Measurements from ENCODE around the gene DIO3.

GRCh38 chr14:101535701-101536207, 25.5 kb upstream of the DIO3 start:
- TF ChIP-seq CTCF (conservative IDR thresholded peaks at IDR 0.05; ENCODE audit: low read depth, low read length) (no peak), RAD21 (IDR thresholded peaks at IDR 0.05; ENCODE audit: low read length) (no peak), MAFK (IDR thresholded peaks at IDR 0.05; ENCODE audit: low read depth, low read length) (no peak), POLR2A (IDR thresholded peaks at IDR 0.05; ENCODE audit: low read depth, low read length) (no peak)

Measured in IMR-90 (cell line).